ENCODE measurements around the gene VSNL1. TPM values are rescaled to one million over a fixed set of nuclear protein-coding genes. Genes with fewer than 3 reads are reported as not detected.
A peak's percentile ranks its signal among the peaks of the same experiment; 100 is the strongest.

Gene VSNL1
- total and polyA plus RNA-seq, 2 experiments from 2014 or later, result 0.70 to 1.8 TPM

DNA sequence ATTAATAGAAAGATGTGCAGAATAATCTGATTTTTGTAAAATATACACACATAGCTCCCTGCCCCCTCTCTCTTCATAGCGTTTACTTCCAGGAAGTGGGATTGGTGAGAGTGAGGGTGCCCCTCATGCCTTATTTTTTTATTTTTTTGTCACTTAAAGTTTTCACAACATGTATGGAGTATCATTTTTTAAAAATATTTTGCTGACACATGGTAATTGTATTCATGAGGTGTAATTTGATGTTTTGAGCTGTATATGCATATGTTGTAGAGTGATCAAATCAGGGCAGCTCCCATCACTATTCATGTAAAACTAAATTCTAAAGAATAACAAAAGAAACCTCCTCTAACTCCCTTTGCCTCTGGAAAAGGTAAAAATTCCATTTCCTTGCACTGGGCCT is 74.7 kb downstream of the VSNL1 start:
- no peaks in the 10 kb centered on the region for H3K9me2 ChIP-seq (ENCODE audit: insufficient read depth)
- H3F3A ChIP-seq (ENCODE audit: insufficient read depth), result peaks cover 26% of the 10 kb centered on the region
- no peak overlapping the region for H3K4me3 ChIP-seq
- H2AFZ ChIP-seq, result peak overlapping the region; percentile 35; the same call in 1 of the 2 replicates
- in situ Hi-C loops (cut with MboI), result no loop called here
- peak overlapping the region; percentile 29 for H3K4me2 ChIP-seq (ENCODE audit: unreplicated experiment)
- DNase-seq, result no peak
- TF ChIP-seq EZH2 (IDR thresholded peaks at IDR 0.05; ENCODE audit: insufficient read depth, poor library complexity, severe bottlenecking) (no peak), EZH2phosphoT487 (IDR thresholded peaks at IDR 0.05; ENCODE audit: insufficient read depth, low read depth) (no peak)
- H3K9me3 ChIP-seq (ENCODE audit: low read depth), result no peaks in the 10 kb centered on the region
- H3K4me1 ChIP-seq (ENCODE audit: insufficient read depth), result peaks cover 21% of the 10 kb centered on the region
- no peaks in the 10 kb centered on the region for H4K20me1 ChIP-seq (ENCODE audit: insufficient read depth)
- 59 to 60% methylated on average over 1 of the region's 1 CpG for WGBS, 2 experiments (ENCODE audit: low coverage in 1 of 2, low lambda C conversion rate in 2 of 2, missing lambda C conversion rate in 2 of 2)
- no peak overlapping the region for H3K9ac ChIP-seq
- H3K79me2 ChIP-seq (ENCODE audit: insufficient read depth), result no peaks in the 10 kb centered on the region
- no peaks in the 10 kb centered on the region for H3K36me3 ChIP-seq (ENCODE audit: low read depth)
- H3K27me3 ChIP-seq (replicated peaks; ENCODE audit: insufficient read depth), result no peaks in the 10 kb centered on the region
- H3K27ac ChIP-seq, result peak overlapping the region; percentile 65

DNA sequence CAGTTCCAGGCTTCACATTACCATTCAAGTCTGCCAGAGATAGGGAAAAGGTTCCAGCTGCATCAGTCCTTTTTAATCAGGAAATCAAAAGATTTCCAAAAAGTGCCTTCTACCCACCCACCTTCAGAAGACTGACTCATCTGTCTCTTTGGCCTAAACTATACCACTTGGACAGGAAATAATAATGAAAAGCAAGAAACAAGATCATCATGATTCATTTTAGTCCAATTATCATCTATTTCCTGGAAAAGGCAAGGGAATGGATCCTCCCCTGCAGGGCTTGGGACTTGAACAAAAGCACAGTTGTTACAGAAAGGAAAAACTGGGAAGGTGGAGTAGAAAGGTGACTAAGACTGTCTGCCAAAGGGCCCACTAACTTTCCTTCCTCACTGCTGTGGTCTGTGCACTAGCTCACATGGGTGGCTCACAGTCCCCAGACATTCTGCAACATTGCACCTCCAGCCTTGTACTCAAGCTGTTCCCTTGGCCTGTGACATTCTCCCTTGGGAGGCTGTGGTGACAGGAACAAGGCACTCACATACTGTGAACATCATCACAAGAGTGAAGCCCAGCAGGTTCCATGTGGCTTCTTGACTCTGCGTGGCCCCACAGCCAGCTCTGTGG is 75.3 kb downstream of the VSNL1 start:
- Histone ChIP-seq H3K27me3 (replicated peaks; ENCODE audit: insufficient read depth) (no peaks in the 10 kb centered on the region), H2AFZ (peak overlapping the region; percentile 35; the same call in 1 of the 2 replicates), H3K36me3 (ENCODE audit: low read depth) (no peaks in the 10 kb centered on the region), H3K4me1 (ENCODE audit: insufficient read depth) (peaks cover 27% of the 10 kb centered on the region), H3K4me2 (ENCODE audit: unreplicated experiment) (peak overlapping the region; percentile 29), H3K9me2 (ENCODE audit: insufficient read depth) (no peaks in the 10 kb centered on the region), H3F3A (ENCODE audit: insufficient read depth) (peaks cover 32% of the 10 kb centered on the region), H3K27ac (peak overlapping the region; percentile 65), H3K9me3 (ENCODE audit: low read depth) (no peaks in the 10 kb centered on the region), H4K20me1 (ENCODE audit: insufficient read depth) (no peaks in the 10 kb centered on the region), H3K9ac (no peak overlapping the region), H3K79me2 (ENCODE audit: insufficient read depth) (no peaks in the 10 kb centered on the region), H3K4me3 (no peak overlapping the region)
- 36 to 44% methylated on average over 1 of the region's 1 CpG for WGBS, 2 experiments (ENCODE audit: low coverage in 1 of 2, low lambda C conversion rate in 2 of 2, missing lambda C conversion rate in 2 of 2)
- peak; percentile 83 for DNase-seq
- TF ChIP-seq EZH2 (IDR thresholded peaks at IDR 0.05; ENCODE audit: insufficient read depth, poor library complexity, severe bottlenecking) (no peak), EZH2phosphoT487 (IDR thresholded peaks at IDR 0.05; ENCODE audit: insufficient read depth, low read depth) (no peak)
- in situ Hi-C loops (cut with MboI), result no loop called here

DNA sequence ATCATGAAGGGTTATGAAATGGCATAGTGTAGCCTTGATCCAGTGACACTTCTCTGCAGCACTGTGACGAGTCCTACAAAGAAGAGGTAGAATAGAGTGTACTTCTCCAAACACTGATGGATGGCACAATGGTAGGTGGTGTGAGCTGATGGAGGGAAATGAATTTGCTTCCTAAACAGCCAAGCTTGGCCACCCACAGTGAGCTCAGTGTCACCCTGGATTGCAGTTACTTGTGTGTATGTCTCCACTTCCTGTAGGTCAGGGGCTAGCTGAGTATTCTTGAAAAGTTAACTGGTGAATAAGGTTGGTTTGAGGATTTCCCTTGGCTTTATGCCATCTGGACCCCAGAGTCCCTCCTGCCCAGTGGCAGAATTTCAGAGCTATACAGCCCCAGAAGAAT is 75.9 kb downstream of the VSNL1 start:
- no peak for DNase-seq
- peaks cover 32% of the 10 kb centered on the region for H3K4me1 ChIP-seq (ENCODE audit: insufficient read depth)
- H3K27me3 ChIP-seq (replicated peaks; ENCODE audit: insufficient read depth), result no peaks in the 10 kb centered on the region
- no peaks in the 10 kb centered on the region for H4K20me1 ChIP-seq (ENCODE audit: insufficient read depth)
- peak overlapping the region; percentile 65 for H3K27ac ChIP-seq
- no peak overlapping the region for H3K4me2 ChIP-seq (ENCODE audit: unreplicated experiment)
- 95 to 100% methylated on average over 1 of the region's 1 CpG for WGBS, 2 experiments (ENCODE audit: low coverage in 1 of 2, low lambda C conversion rate in 2 of 2, missing lambda C conversion rate in 2 of 2)
- H3K9me2 ChIP-seq (ENCODE audit: insufficient read depth), result no peaks in the 10 kb centered on the region
- H3K9ac ChIP-seq, result no peak overlapping the region
- TF ChIP-seq EZH2phosphoT487 (IDR thresholded peaks at IDR 0.05; ENCODE audit: insufficient read depth, low read depth) (no peak), EZH2 (IDR thresholded peaks at IDR 0.05; ENCODE audit: insufficient read depth, poor library complexity, severe bottlenecking) (no peak)
- no peaks in the 10 kb centered on the region for H3K9me3 ChIP-seq (ENCODE audit: low read depth)
- H3K36me3 ChIP-seq (ENCODE audit: low read depth), result no peaks in the 10 kb centered on the region
- no peak overlapping the region for H3K4me3 ChIP-seq
- in situ Hi-C loops (cut with MboI), result no loop called here
- H3K79me2 ChIP-seq (ENCODE audit: insufficient read depth), result no peaks in the 10 kb centered on the region
- peak overlapping the region; percentile 35; the same call in 1 of the 2 replicates for H2AFZ ChIP-seq
- peaks cover 37% of the 10 kb centered on the region for H3F3A ChIP-seq (ENCODE audit: insufficient read depth)

GRCh38 chr2:17617516-17617915 is 77.0 kb downstream of the VSNL1 start:
- Histone ChIP-seq H4K20me1 (ENCODE audit: insufficient read depth) (no peaks in the 10 kb centered on the region), H3K79me2 (ENCODE audit: insufficient read depth) (no peaks in the 10 kb centered on the region), H2AFZ (no peak overlapping the region), H3K4me3 (no peak overlapping the region), H3K9me2 (ENCODE audit: insufficient read depth) (no peaks in the 10 kb centered on the region), H3K4me1 (ENCODE audit: insufficient read depth) (peaks cover 39% of the 10 kb centered on the region), H3K9ac (no peak overlapping the region), H3K27me3 (replicated peaks; ENCODE audit: insufficient read depth) (no peaks in the 10 kb centered on the region), H3F3A (ENCODE audit: insufficient read depth) (peaks cover 40% of the 10 kb centered on the region), H3K9me3 (ENCODE audit: low read depth) (no peaks in the 10 kb centered on the region), H3K27ac (no peak overlapping the region), H3K36me3 (ENCODE audit: low read depth) (no peaks in the 10 kb centered on the region), H3K4me2 (ENCODE audit: unreplicated experiment) (no peak overlapping the region)
- 83 to 85% methylated on average over 5 of the region's 5 CpGs for WGBS, 2 experiments (ENCODE audit: low coverage in 1 of 2, low lambda C conversion rate in 2 of 2, missing lambda C conversion rate in 2 of 2)
- TF ChIP-seq EZH2phosphoT487 (IDR thresholded peaks at IDR 0.05; ENCODE audit: insufficient read depth, low read depth) (no peak), EZH2 (IDR thresholded peaks at IDR 0.05; ENCODE audit: insufficient read depth, poor library complexity, severe bottlenecking) (no peak)
- in situ Hi-C loops (cut with MboI), result no loop called here
- no peak for DNase-seq

Measured in GM23248 (cell line).